SH-SY5Y (cell line): ENCODE results near the gene APOBEC3H.

Experiments
- GATA2 ChIP-seq: IDR thresholded peaks from 2 replicates; pipeline ENCODE4 v1.6.1; 2011; ENCODE audit warnings: mild to moderate bottlenecking, low read depth, low read length
- GATA3 ChIP-seq: IDR thresholded peaks from 2 replicates; pipeline ENCODE4 v1.6.1; 2011; ENCODE audit warnings: low read depth, mild to moderate bottlenecking, low read length, moderate library complexity

DNA sequence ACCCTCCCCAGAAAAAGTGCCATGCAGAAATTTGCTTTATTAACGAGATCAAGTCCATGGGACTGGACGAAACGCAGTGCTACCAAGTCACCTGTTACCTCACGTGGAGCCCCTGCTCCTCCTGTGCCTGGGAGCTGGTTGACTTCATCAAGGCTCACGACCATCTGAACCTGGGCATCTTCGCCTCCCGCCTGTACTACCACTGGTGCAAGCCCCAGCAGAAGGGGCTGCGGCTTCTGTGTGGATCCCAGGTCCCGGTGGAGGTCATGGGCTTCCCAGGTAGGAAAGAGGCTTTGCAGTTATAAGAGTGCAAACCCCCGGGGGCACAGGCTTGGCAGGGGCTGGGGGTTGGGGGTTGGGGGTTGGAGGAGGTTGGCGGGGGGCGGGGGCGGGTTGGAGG lies 4.2 kb downstream of the APOBEC3H start:
- TF ChIP-seq GATA3 (no peak), GATA2 (no peak)
